NB4 (cell line): ENCODE measurements around the gene ESM1.

Source experiments
- POLR2A ChIP-seq: IDR thresholded peaks from 2 replicates; pipeline ENCODE4 v1.6.1; 2011; ENCODE audit warnings: mild to moderate bottlenecking; ENCODE audit not compliant: insufficient read length; ENCODE audit errors: extremely low read depth
- TF ChIP-seq, protein P1 (sequence below): IDR thresholded peaks from one replicate; pipeline ENCODE4 v1.5.1; 2012; ENCODE audit warnings: low read depth, low read length
- TF ChIP-seq, protein P2 (sequence below): IDR thresholded peaks from 2 replicates; pipeline ENCODE4 v1.6.1; 2011; ENCODE audit warnings: low read depth, low read length

DNA sequence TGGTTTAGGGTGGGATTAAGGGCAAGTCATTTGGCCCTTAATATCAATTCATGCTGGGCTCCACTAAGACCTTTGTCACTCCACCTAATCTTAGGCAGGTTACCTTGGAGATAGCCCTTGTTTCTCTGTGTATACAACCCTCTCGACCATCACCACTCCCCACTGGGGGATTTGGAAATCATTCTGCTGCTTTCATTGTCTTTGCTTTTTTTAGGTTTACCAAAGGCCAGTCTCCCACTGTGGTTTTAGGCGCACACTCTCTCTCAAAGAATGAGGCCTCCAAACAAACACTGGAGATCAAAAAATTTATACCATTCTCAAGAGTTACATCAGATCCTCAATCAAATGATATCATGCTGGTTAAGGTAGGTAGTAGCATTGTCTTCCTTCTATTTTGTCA, 44.8 kb upstream of the ESM1 start:
- TF ChIP-seq, protein P1, sequence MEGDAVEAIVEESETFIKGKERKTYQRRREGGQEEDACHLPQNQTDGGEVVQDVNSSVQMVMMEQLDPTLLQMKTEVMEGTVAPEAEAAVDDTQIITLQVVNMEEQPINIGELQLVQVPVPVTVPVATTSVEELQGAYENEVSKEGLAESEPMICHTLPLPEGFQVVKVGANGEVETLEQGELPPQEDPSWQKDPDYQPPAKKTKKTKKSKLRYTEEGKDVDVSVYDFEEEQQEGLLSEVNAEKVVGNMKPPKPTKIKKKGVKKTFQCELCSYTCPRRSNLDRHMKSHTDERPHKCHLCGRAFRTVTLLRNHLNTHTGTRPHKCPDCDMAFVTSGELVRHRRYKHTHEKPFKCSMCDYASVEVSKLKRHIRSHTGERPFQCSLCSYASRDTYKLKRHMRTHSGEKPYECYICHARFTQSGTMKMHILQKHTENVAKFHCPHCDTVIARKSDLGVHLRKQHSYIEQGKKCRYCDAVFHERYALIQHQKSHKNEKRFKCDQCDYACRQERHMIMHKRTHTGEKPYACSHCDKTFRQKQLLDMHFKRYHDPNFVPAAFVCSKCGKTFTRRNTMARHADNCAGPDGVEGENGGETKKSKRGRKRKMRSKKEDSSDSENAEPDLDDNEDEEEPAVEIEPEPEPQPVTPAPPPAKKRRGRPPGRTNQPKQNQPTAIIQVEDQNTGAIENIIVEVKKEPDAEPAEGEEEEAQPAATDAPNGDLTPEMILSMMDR: no peak
- no peak for TF ChIP-seq POLR2A
- TF ChIP-seq, protein P2, sequence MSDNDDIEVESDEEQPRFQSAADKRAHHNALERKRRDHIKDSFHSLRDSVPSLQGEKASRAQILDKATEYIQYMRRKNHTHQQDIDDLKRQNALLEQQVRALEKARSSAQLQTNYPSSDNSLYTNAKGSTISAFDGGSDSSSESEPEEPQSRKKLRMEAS: no peak
